ENCODE data around the gene PFKFB1. TPM values are rescaled to one million over a fixed set of nuclear protein-coding genes. Genes with fewer than 3 reads are reported as not detected.

The PFKFB1 gene
- total RNA-seq, 1 experiment from 2014 or later: 0.42 TPM

DNA sequence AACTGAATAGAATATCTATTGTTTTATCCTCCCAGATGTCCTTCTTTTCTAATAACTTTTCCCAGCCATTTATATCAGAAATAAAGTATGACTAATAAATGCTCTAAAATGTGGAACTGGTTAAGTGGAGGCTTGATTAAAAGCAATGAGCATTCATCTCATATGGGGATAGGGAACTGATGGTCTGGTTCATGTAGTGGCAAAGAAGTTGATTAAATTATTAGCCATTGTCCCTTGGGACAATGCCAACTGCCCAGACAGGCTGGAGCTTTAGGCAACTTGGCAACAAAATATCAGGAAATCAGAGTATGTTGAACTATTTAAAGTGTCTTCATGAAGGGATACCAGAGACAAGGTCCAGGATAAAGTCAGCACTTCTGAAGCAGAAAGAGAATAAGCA is 49.2 kb downstream of the PFKFB1 start:
- no peaks in the 10 kb centered on the region for H3K36me3 Mint-ChIP-seq
- no peak overlapping the region for H3K4me3 Mint-ChIP-seq
- no peak overlapping the region for H3K27ac Mint-ChIP-seq
- no peak for DNase-seq (ENCODE audit: low spot score)
- H3K4me1 Mint-ChIP-seq: no peaks in the 10 kb centered on the region
- no peaks in the 10 kb centered on the region; the same call in none of the 2 replicates for H3K27me3 Mint-ChIP-seq (ENCODE audit: low read depth)
- TF ChIP-seq CREM (CRISPR knock-in tag; IDR thresholded peaks at IDR 0.05): no peak
- TF ChIP-seq, protein P1, sequence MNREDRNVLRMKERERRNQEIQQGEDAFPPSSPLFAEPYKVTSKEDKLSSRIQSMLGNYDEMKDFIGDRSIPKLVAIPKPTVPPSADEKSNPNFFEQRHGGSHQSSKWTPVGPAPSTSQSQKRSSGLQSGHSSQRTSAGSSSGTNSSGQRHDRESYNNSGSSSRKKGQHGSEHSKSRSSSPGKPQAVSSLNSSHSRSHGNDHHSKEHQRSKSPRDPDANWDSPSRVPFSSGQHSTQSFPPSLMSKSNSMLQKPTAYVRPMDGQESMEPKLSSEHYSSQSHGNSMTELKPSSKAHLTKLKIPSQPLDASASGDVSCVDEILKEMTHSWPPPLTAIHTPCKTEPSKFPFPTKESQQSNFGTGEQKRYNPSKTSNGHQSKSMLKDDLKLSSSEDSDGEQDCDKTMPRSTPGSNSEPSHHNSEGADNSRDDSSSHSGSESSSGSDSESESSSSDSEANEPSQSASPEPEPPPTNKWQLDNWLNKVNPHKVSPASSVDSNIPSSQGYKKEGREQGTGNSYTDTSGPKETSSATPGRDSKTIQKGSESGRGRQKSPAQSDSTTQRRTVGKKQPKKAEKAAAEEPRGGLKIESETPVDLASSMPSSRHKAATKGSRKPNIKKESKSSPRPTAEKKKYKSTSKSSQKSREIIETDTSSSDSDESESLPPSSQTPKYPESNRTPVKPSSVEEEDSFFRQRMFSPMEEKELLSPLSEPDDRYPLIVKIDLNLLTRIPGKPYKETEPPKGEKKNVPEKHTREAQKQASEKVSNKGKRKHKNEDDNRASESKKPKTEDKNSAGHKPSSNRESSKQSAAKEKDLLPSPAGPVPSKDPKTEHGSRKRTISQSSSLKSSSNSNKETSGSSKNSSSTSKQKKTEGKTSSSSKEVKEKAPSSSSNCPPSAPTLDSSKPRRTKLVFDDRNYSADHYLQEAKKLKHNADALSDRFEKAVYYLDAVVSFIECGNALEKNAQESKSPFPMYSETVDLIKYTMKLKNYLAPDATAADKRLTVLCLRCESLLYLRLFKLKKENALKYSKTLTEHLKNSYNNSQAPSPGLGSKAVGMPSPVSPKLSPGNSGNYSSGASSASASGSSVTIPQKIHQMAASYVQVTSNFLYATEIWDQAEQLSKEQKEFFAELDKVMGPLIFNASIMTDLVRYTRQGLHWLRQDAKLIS (CRISPR knock-in tag; IDR thresholded peaks at IDR 0.05; ENCODE audit: borderline replicate concordance): no peak
- TF ChIP-seq HMGXB4 (CRISPR knock-in tag; IDR thresholded peaks at IDR 0.05): no peak
- no peak for TF ChIP-seq NR2C2 (CRISPR knock-in tag; IDR thresholded peaks at IDR 0.05)
- TF ChIP-seq TCF7 (CRISPR knock-in tag; IDR thresholded peaks at IDR 0.05; ENCODE audit: low read depth): no peak
- TF ChIP-seq, protein P2, sequence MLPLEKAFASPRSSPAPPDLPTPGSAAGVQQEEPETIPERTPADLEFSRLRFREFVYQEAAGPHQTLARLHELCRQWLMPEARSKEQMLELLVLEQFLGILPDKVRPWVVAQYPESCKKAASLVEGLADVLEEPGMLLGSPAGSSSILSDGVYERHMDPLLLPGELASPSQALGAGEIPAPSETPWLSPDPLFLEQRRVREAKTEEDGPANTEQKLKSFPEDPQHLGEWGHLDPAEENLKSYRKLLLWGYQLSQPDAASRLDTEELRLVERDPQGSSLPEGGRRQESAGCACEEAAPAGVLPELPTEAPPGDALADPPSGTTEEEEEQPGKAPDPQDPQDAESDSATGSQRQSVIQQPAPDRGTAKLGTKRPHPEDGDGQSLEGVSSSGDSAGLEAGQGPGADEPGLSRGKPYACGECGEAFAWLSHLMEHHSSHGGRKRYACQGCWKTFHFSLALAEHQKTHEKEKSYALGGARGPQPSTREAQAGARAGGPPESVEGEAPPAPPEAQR (CRISPR knock-in tag; IDR thresholded peaks at IDR 0.05): no peak
- TF ChIP-seq, protein P3, sequence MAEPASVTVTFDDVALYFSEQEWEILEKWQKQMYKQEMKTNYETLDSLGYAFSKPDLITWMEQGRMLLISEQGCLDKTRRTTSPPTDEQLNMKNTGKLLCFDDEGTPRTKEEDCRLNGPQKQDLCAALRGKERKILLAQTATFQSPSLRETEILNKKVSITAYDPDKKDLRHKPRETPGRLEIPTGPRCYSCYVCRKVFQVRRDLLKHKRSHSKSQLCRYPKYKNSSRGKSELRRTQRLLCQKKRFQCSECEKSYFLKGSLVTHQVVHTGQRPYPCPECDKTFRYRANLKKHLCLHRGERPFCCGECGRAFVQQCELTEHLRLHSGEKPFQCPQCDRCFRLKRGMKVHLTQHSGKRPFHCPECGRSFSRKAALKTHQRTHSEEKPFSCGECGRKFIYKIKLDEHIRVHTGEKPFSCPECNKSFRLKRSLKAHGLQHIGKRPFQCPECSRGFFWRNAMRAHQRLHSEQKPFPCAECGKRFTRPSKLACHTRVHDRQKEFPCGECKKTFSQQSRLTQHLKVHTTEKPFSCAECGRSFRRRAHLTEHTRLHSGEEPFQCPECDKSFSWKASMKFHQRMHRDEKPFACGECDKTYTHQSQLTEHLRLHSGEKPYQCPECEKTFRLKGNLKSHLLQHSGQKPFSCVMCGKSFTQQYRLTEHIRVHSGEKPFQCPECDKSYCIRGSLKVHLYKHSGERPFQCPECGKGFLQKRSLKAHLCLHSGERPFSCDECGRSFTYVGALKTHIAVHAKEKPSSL (CRISPR knock-in tag; conservative IDR thresholded peaks at IDR 0.05): no peak
- TF ChIP-seq FOXJ3 (CRISPR knock-in tag; IDR thresholded peaks at IDR 0.05; ENCODE audit: borderline replicate concordance): no peak
- TF ChIP-seq, protein P4, sequence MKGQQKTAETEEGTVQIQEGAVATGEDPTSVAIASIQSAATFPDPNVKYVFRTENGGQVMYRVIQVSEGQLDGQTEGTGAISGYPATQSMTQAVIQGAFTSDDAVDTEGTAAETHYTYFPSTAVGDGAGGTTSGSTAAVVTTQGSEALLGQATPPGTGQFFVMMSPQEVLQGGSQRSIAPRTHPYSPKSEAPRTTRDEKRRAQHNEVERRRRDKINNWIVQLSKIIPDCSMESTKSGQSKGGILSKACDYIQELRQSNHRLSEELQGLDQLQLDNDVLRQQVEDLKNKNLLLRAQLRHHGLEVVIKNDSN (CRISPR knock-in tag; IDR thresholded peaks at IDR 0.05): no peak
- no peak for TF ChIP-seq TP53 (CRISPR knock-in tag; IDR thresholded peaks at IDR 0.05)
- no peak for TF ChIP-seq TEAD1 (CRISPR knock-in tag; IDR thresholded peaks at IDR 0.05)
- no peak for TF ChIP-seq ELF4 (CRISPR knock-in tag; IDR thresholded peaks at IDR 0.05; ENCODE audit: low read depth)
- CTCF ChIA-PET: no interaction called here
- POLR2A ChIA-PET: no interaction called here
- ATAC-seq: no peak
- H3K9me3 Mint-ChIP-seq: no peaks in the 10 kb centered on the region

DNA sequence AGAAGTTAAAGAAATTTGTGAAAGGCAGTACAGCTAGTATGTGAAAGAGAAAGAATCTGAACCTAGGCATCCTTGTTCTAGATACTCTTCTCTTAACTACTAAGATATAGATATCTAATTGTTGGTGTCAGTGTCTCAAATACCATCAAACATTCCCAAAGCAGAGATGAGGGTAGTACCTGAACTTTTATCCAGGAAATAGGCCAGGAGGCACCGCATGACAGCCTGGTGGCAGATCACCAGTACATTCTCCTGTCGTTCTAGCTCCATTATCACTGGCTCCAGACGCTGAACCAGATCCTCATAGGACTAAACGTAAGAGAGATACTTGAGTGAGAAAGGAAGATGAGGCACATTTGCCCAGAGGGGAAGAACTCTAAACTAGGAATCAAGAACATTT is 56.6 kb downstream of the PFKFB1 start:
- no peak overlapping the region for H3K4me3 Mint-ChIP-seq
- no peak overlapping the region for H3K27ac Mint-ChIP-seq
- no peaks in the 10 kb centered on the region for H3K4me1 Mint-ChIP-seq
- POLR2A ChIA-PET: no interaction called here
- H3K36me3 Mint-ChIP-seq: no peaks in the 10 kb centered on the region; the same call in 1 of the 2 replicates
- ATAC-seq: no peak
- no peak for DNase-seq (ENCODE audit: low spot score)
- CTCF ChIA-PET: no interaction called here
- TF ChIP-seq, protein P4 (CRISPR knock-in tag; IDR thresholded peaks at IDR 0.05): no peak
- TF ChIP-seq IRF2 (CRISPR knock-in tag; IDR thresholded peaks at IDR 0.05; ENCODE audit: borderline replicate concordance, low read depth) (no peak), OVOL2 (CRISPR knock-in tag; IDR thresholded peaks at IDR 0.05; ENCODE audit: borderline replicate concordance) (no peak), ZNF671 (CRISPR knock-in tag; IDR thresholded peaks at IDR 0.05) (no peak)
- peaks cover 5% of the 10 kb centered on the region for H3K27me3 Mint-ChIP-seq (ENCODE audit: low read depth)
- no peaks in the 10 kb centered on the region for H3K9me3 Mint-ChIP-seq
